Measurements from ENCODE around the gene HOXC4.

HOXC4 gene

GRCh38 chr12:54011665-54012532, 41.7 kb upstream of the HOXC4 start:
- H3K27ac Mint-ChIP-seq: peak overlapping the region; percentile 76
- no peaks in the 10 kb centered on the region for H3K9me3 Mint-ChIP-seq
- H3K4me1 Mint-ChIP-seq: peaks cover 35% of the 10 kb centered on the region
- H3K27me3 Mint-ChIP-seq: peaks cover 64% of the 10 kb centered on the region
- H3K4me3 Mint-ChIP-seq: no peak overlapping the region
- no peaks in the 10 kb centered on the region for H3K36me3 Mint-ChIP-seq

- Mint-ChIP-seq H3K27me3 (peaks cover 62% of the 10 kb centered on the region), H3K4me3 (no peak overlapping the region), H3K36me3 (no peaks in the 10 kb centered on the region), H3K4me1 (peaks cover 38% of the 10 kb centered on the region), H3K27ac (no peak overlapping the region), H3K9me3 (no peaks in the 10 kb centered on the region)
Observed at GRCh38 chr12:54012631-54013409, 40.8 kb upstream of the HOXC4 start.

- peaks cover 37% of the 10 kb centered on the region for H3K4me1 Mint-ChIP-seq
- no peak overlapping the region for H3K4me3 Mint-ChIP-seq
- H3K27ac Mint-ChIP-seq: no peak overlapping the region
- H3K36me3 Mint-ChIP-seq: no peaks in the 10 kb centered on the region
- peaks cover 57% of the 10 kb centered on the region for H3K27me3 Mint-ChIP-seq
- H3K9me3 Mint-ChIP-seq: no peaks in the 10 kb centered on the region
Observed at GRCh38 chr12:54014377-54015017, 39.1 kb upstream of the HOXC4 start.

GRCh38 chr12:54015018-54015931, 38.4 kb upstream of the HOXC4 start:
- Mint-ChIP-seq H3K9me3 (no peaks in the 10 kb centered on the region), H3K27me3 (peaks cover 57% of the 10 kb centered on the region), H3K27ac (no peak overlapping the region), H3K4me3 (no peak overlapping the region), H3K4me1 (peaks cover 36% of the 10 kb centered on the region), H3K36me3 (peaks cover 1% of the 10 kb centered on the region)

- Mint-ChIP-seq H3K4me1 (peaks cover 34% of the 10 kb centered on the region), H3K9me3 (no peaks in the 10 kb centered on the region), H3K27ac (no peak overlapping the region), H3K4me3 (no peak overlapping the region), H3K27me3 (peaks cover 52% of the 10 kb centered on the region), H3K36me3 (peaks cover 1% of the 10 kb centered on the region)
Observed at GRCh38 chr12:54016051-54016450, 37.6 kb upstream of the HOXC4 start.

GRCh38 chr12:54016478-54016964, 37.1 kb upstream of the HOXC4 start:
- H3K9me3 Mint-ChIP-seq: no peaks in the 10 kb centered on the region
- H3K4me3 Mint-ChIP-seq: no peak overlapping the region
- no peak overlapping the region for H3K27ac Mint-ChIP-seq
- H3K27me3 Mint-ChIP-seq: peaks cover 52% of the 10 kb centered on the region
- H3K4me1 Mint-ChIP-seq: peaks cover 29% of the 10 kb centered on the region
- peaks cover 1% of the 10 kb centered on the region for H3K36me3 Mint-ChIP-seq

GRCh38 chr12:54017027-54017788, 36.4 kb upstream of the HOXC4 start:
- peaks cover 54% of the 10 kb centered on the region for H3K27me3 Mint-ChIP-seq
- H3K27ac Mint-ChIP-seq: peak overlapping the region; percentile 17
- peaks cover 26% of the 10 kb centered on the region for H3K4me1 Mint-ChIP-seq
- H3K9me3 Mint-ChIP-seq: no peaks in the 10 kb centered on the region
- H3K4me3 Mint-ChIP-seq: peak overlapping the region; percentile 77
- peaks cover 1% of the 10 kb centered on the region for H3K36me3 Mint-ChIP-seq

GRCh38 chr12:54017878-54018467, 35.7 kb upstream of the HOXC4 start:
- Mint-ChIP-seq H3K4me1 (peaks cover 26% of the 10 kb centered on the region), H3K27me3 (peaks cover 53% of the 10 kb centered on the region), H3K36me3 (peaks cover 1% of the 10 kb centered on the region), H3K9me3 (no peaks in the 10 kb centered on the region), H3K4me3 (peak overlapping the region; percentile 77), H3K27ac (peak overlapping the region; percentile 17)

GRCh38 chr12:54018468-54018984, 35.1 kb upstream of the HOXC4 start:
- Mint-ChIP-seq H3K9me3 (no peaks in the 10 kb centered on the region), H3K27ac (no peak overlapping the region), H3K27me3 (peaks cover 54% of the 10 kb centered on the region), H3K36me3 (peaks cover 1% of the 10 kb centered on the region), H3K4me3 (peak overlapping the region; percentile 77), H3K4me1 (peaks cover 26% of the 10 kb centered on the region)

GRCh38 chr12:54019091-54019811, 34.4 kb upstream of the HOXC4 start:
- Mint-ChIP-seq H3K27ac (no peak overlapping the region), H3K9me3 (no peaks in the 10 kb centered on the region), H3K4me3 (no peak overlapping the region), H3K4me1 (peaks cover 26% of the 10 kb centered on the region), H3K27me3 (peaks cover 58% of the 10 kb centered on the region), H3K36me3 (peaks cover 1% of the 10 kb centered on the region)

GRCh38 chr12:54019924-54020590, 33.6 kb upstream of the HOXC4 start:
- Mint-ChIP-seq H3K4me3 (no peak overlapping the region), H3K9me3 (no peaks in the 10 kb centered on the region), H3K4me1 (peaks cover 20% of the 10 kb centered on the region), H3K27ac (no peak overlapping the region), H3K36me3 (peaks cover 1% of the 10 kb centered on the region), H3K27me3 (peaks cover 55% of the 10 kb centered on the region)

- Mint-ChIP-seq H3K36me3 (peaks cover 1% of the 10 kb centered on the region), H3K27me3 (peaks cover 53% of the 10 kb centered on the region), H3K9me3 (no peaks in the 10 kb centered on the region), H3K4me1 (peaks cover 17% of the 10 kb centered on the region), H3K27ac (no peak overlapping the region), H3K4me3 (no peak overlapping the region)
Observed at GRCh38 chr12:54020591-54021405, 32.8 kb upstream of the HOXC4 start.

Data from activated naive CD4-positive, alpha-beta T cell treated with anti-CD3 and anti-CD28 coated beads, Interleukin-2, amount 50 U/mL, for 24 hours (primary cell).